ENCODE data around the gene XKR3. TPM values are rescaled to one million over a fixed set of nuclear protein-coding genes. Genes with fewer than 3 reads are reported as not detected.
"Not testable (repeated sequence)": the region's sequence is repeated elsewhere in the genome, so short reads cannot be mapped to it uniquely, and the experiment has no call there.

The XKR3 gene
- not detected in 2 replicates for total RNA-seq

GRCh38 chr22:16824716-16825687 lies at the start of gene XKR3:
Gene XKR3, minus strand, starts transcription at chr22:16825411. Its CDS starts 17,338 bp downstream, at chr22:16808073.
- DNase-seq (ENCODE audit: low read depth): no peak
- no peak within 1 kb of the TSS for H3K4me3 ChIP-seq (ENCODE audit: low read depth, low read length)

GRCh38 chr22:16869640-16870039 lies 44.4 kb upstream of the XKR3 start:
- not testable (repeated sequence) for H3K4me3 ChIP-seq (ENCODE audit: low read depth, low read length); DNase-seq (ENCODE audit: low read depth)

More at GRCh38 chr22:16824716-16825687, at the start of gene XKR3:
- no peak for TF ChIP-seq CTCF (IDR thresholded peaks at IDR 0.05; ENCODE audit: insufficient read depth, low read depth, low read length)

- no peak overlapping the region for H3K4me3 ChIP-seq (ENCODE audit: low read depth, low read length)
- DNase-seq (ENCODE audit: low read depth): no peak
- TF ChIP-seq CTCF (IDR thresholded peaks at IDR 0.05; ENCODE audit: insufficient read depth, low read depth, low read length): no peak
Measured at GRCh38 chr22:16866167-16866566, 41.0 kb upstream of the XKR3 start.

- DNase-seq (ENCODE audit: low read depth); H3K4me3 ChIP-seq (ENCODE audit: low read depth, low read length): not testable (repeated sequence)
Measured at GRCh38 chr22:16856851-16857250, 31.6 kb upstream of the XKR3 start.

GRCh38 chr22:16854631-16855030 lies 29.4 kb upstream of the XKR3 start:
- no peak overlapping the region for H3K4me3 ChIP-seq (ENCODE audit: low read depth, low read length)
- TF ChIP-seq CTCF (IDR thresholded peaks at IDR 0.05; ENCODE audit: insufficient read depth, low read depth, low read length): no peak
- DNase-seq (ENCODE audit: low read depth): no peak

- not testable (repeated sequence) for DNase-seq (ENCODE audit: low read depth); H3K4me3 ChIP-seq (ENCODE audit: low read depth, low read length)
Measured at GRCh38 chr22:16851268-16851996, 26.2 kb upstream of the XKR3 start.

GRCh38 chr22:16847271-16847670 lies 22.1 kb upstream of the XKR3 start:
- DNase-seq (ENCODE audit: low read depth): no peak
- no peak overlapping the region for H3K4me3 ChIP-seq (ENCODE audit: low read depth, low read length)
- no peak for TF ChIP-seq CTCF (IDR thresholded peaks at IDR 0.05; ENCODE audit: insufficient read depth, low read depth, low read length)

- H3K4me3 ChIP-seq (ENCODE audit: low read depth, low read length): no peak overlapping the region
- no peak for DNase-seq (ENCODE audit: low read depth)
- TF ChIP-seq CTCF (IDR thresholded peaks at IDR 0.05; ENCODE audit: insufficient read depth, low read depth, low read length): no peak
Measured at GRCh38 chr22:16845881-16846280, 20.7 kb upstream of the XKR3 start.
